ENCODE results near the gene TDRD10. TPM values are rescaled to one million over a fixed set of nuclear protein-coding genes. Genes with fewer than 3 reads are reported as not detected.
A peak's percentile ranks its signal among the peaks of the same experiment; 100 is the strongest.

The TDRD10 gene
- total and polyA plus RNA-seq, 2 experiments from 2014 or later: 0.29 TPM; not detected in 1

DNA sequence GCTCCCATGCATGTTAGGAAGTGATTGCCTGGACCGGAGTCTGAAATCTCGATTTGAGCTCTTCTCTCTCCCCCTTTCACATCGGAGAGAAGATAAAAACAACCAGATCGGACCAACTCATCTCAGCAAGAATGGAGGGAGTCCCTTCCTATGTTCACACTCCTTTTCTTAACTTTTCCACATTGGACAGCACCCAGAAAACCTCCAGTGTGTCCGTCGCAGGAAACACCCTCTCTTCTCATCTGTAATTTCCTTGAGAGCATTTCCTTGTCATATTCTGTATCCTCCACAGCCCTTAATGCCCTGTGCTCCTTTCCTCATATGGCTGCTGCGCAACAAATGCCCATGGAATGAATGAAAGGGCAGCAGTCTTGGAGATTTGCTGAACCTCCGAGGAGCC is 1.5 kb upstream of the TDRD10 start:
- no peak for ATAC-seq
- Mint-ChIP-seq H3K36me3 (ENCODE audit: low read depth) (no peaks in the 10 kb centered on the region), H3K27ac (no peak overlapping the region), H3K27me3 (ENCODE audit: insufficient read depth, low read depth, poor library complexity) (peaks cover 57% of the 10 kb centered on the region), H3K4me3 (peak overlapping the region; percentile 18; the same call in 1 of the 3 replicates), H3K9me3 (peaks cover 14% of the 10 kb centered on the region; the same call in 2 of the 3 replicates), H3K4me1 (peaks cover 14% of the 10 kb centered on the region)
- Histone ChIP-seq H3K4me1 (ENCODE audit: insufficient read depth) (no peaks in the 10 kb centered on the region), H4K20me1 (replicated peaks; ENCODE audit: insufficient read depth) (no peaks in the 10 kb centered on the region), H3K79me2 (replicated peaks; ENCODE audit: insufficient read depth) (no peaks in the 10 kb centered on the region), H3K4me3 (no peak overlapping the region), H3F3A (replicated peaks; ENCODE audit: low read depth) (no peaks in the 10 kb centered on the region), H3K9me2 (ENCODE audit: insufficient read depth) (no peaks in the 10 kb centered on the region; the same call in 1 of the 2 replicates), H3K4me2 (peak overlapping the region; percentile 84; the same call in 1 of the 2 replicates), H3K27me3 (ENCODE audit: insufficient read depth) (peaks cover 79% of the 10 kb centered on the region), H3K27ac (ENCODE audit: low read depth) (no peak overlapping the region), H2AFZ (no peak overlapping the region), H3K36me3 (ENCODE audit: insufficient read depth) (0 out of 2 replicates have a peak, but pooled peaks cover 3% of the 10 kb centered on the region)
- peak; percentile 34 for TF ChIP-seq EZH2 (IDR thresholded peaks at IDR 0.05; ENCODE audit: low read depth, unreplicated experiment)
- TF ChIP-seq ZNF331 (CRISPR knock-in tag; IDR thresholded peaks at IDR 0.05; ENCODE audit: low read depth): no peak
- no peak for DNase-seq (ENCODE audit: low spot score)

DNA sequence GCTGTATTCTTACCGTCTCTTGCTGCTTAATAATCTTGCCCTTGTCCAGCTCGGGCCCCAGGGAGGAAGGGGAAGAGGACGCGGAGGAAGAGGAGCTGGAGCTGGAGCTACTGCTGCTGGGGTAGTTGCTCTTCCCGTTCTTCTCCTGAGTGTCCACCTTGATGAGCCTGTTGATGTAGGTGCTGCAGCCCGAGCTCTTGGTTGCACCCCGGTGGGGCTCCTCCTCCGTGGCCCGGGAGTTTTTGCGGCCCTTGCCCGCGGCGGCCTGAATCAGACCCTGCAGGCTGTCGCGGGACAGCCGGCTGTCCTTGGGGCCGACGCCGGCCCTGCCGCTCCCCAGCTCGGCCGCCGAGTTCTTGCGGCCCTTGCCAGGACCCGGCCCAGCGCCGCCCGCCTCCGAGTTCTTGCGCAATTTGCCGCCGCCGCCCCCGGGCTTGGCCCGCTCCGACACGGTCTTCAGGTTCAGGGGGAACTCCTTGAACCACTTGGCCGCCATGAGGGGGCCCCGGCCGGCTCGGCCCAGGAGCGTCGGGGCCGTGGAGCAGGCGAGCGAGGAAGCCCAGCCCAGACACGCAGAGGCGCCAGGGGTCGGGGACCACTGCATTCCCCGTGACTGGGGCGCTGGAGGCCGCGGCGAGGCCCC is 475 bp upstream of the TDRD10 start:
- peaks cover 59% of the 10 kb centered on the region for H3K27me3 Mint-ChIP-seq (ENCODE audit: insufficient read depth, low read depth, poor library complexity)
- Histone ChIP-seq H3K36me3 (ENCODE audit: insufficient read depth) (no peaks in the 10 kb centered on the region), H2AFZ (peak overlapping the region; percentile 98), H3K27me3 (ENCODE audit: insufficient read depth) (peaks cover 83% of the 10 kb centered on the region), H3K4me2 (peak overlapping the region; percentile 84), H3K9me2 (ENCODE audit: insufficient read depth) (no peaks in the 10 kb centered on the region; the same call in 1 of the 2 replicates), H4K20me1 (replicated peaks; ENCODE audit: insufficient read depth) (no peaks in the 10 kb centered on the region), H3K79me2 (replicated peaks; ENCODE audit: insufficient read depth) (no peaks in the 10 kb centered on the region), H3F3A (replicated peaks; ENCODE audit: low read depth) (no peaks in the 10 kb centered on the region), H3K4me1 (ENCODE audit: insufficient read depth) (no peaks in the 10 kb centered on the region), H3K27ac (ENCODE audit: low read depth) (no peak overlapping the region), H3K4me3 (peak overlapping the region; percentile 62)
- ATAC-seq (peak; percentile 53), DNase-seq (ENCODE audit: low spot score) (peak; percentile 68)
- peaks cover 19% of the 10 kb centered on the region; the same call in 2 of the 3 replicates for H3K9me3 Mint-ChIP-seq
- peaks cover 14% of the 10 kb centered on the region for H3K4me1 Mint-ChIP-seq
- no peaks in the 10 kb centered on the region for H3K36me3 Mint-ChIP-seq (ENCODE audit: low read depth)
- peak overlapping the region; percentile 70 for H3K4me3 Mint-ChIP-seq
- no peak overlapping the region for H3K27ac Mint-ChIP-seq
- TF ChIP-seq EZH2 (IDR thresholded peaks at IDR 0.05; ENCODE audit: low read depth, unreplicated experiment): peak; percentile 86
- TF ChIP-seq, protein P1, sequence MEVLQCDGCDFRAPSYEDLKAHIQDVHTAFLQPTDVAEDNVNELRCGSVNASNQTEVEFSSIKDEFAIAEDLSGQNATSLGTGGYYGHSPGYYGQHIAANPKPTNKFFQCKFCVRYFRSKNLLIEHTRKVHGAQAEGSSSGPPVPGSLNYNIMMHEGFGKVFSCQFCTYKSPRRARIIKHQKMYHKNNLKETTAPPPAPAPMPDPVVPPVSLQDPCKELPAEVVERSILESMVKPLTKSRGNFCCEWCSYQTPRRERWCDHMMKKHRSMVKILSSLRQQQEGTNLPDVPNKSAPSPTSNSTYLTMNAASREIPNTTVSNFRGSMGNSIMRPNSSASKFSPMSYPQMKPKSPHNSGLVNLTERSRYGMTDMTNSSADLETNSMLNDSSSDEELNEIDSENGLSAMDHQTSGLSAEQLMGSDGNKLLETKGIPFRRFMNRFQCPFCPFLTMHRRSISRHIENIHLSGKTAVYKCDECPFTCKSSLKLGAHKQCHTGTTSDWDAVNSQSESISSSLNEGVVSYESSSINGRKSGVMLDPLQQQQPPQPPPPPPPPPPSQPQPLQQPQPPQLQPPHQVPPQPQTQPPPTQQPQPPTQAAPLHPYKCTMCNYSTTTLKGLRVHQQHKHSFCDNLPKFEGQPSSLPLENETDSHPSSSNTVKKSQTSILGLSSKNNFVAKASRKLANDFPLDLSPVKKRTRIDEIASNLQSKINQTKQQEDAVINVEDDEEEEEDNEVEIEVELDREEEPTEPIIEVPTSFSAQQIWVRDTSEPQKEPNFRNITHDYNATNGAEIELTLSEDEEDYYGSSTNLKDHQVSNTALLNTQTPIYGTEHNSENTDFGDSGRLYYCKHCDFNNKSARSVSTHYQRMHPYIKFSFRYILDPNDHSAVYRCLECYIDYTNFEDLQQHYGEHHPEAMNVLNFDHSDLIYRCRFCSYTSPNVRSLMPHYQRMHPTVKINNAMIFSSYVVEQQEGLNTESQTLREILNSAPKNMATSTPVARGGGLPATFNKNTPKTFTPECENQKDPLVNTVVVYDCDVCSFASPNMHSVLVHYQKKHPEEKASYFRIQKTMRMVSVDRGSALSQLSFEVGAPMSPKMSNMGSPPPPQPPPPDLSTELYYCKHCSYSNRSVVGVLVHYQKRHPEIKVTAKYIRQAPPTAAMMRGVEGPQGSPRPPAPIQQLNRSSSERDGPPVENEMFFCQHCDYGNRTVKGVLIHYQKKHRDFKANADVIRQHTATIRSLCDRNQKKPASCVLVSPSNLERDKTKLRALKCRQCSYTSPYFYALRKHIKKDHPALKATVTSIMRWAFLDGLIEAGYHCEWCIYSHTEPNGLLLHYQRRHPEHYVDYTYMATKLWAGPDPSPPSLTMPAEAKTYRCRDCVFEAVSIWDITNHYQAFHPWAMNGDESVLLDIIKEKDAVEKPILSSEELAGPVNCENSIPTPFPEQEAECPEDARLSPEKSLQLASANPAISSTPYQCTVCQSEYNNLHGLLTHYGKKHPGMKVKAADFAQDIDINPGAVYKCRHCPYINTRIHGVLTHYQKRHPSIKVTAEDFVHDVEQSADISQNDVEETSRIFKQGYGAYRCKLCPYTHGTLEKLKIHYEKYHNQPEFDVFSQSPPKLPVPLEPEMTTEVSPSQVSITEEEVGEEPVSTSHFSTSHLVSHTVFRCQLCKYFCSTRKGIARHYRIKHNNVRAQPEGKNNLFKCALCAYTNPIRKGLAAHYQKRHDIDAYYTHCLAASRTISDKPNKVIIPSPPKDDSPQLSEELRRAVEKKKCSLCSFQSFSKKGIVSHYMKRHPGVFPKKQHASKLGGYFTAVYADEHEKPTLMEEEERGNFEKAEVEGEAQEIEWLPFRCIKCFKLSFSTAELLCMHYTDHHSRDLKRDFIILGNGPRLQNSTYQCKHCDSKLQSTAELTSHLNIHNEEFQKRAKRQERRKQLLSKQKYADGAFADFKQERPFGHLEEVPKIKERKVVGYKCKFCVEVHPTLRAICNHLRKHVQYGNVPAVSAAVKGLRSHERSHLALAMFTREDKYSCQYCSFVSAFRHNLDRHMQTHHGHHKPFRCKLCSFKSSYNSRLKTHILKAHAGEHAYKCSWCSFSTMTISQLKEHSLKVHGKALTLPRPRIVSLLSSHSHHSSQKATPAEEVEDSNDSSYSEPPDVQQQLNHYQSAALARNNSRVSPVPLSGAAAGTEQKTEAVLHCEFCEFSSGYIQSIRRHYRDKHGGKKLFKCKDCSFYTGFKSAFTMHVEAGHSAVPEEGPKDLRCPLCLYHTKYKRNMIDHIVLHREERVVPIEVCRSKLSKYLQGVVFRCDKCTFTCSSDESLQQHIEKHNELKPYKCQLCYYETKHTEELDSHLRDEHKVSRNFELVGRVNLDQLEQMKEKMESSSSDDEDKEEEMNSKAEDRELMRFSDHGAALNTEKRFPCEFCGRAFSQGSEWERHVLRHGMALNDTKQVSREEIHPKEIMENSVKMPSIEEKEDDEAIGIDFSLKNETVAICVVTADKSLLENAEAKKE (CRISPR knock-in tag; IDR thresholded peaks at IDR 0.05): no peak
- TF ChIP-seq, protein P2, sequence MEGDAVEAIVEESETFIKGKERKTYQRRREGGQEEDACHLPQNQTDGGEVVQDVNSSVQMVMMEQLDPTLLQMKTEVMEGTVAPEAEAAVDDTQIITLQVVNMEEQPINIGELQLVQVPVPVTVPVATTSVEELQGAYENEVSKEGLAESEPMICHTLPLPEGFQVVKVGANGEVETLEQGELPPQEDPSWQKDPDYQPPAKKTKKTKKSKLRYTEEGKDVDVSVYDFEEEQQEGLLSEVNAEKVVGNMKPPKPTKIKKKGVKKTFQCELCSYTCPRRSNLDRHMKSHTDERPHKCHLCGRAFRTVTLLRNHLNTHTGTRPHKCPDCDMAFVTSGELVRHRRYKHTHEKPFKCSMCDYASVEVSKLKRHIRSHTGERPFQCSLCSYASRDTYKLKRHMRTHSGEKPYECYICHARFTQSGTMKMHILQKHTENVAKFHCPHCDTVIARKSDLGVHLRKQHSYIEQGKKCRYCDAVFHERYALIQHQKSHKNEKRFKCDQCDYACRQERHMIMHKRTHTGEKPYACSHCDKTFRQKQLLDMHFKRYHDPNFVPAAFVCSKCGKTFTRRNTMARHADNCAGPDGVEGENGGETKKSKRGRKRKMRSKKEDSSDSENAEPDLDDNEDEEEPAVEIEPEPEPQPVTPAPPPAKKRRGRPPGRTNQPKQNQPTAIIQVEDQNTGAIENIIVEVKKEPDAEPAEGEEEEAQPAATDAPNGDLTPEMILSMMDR (conservative IDR thresholded peaks at IDR 0.05; ENCODE audit: low read depth in 2 of 2): no peak
- TF ChIP-seq, protein P3, sequence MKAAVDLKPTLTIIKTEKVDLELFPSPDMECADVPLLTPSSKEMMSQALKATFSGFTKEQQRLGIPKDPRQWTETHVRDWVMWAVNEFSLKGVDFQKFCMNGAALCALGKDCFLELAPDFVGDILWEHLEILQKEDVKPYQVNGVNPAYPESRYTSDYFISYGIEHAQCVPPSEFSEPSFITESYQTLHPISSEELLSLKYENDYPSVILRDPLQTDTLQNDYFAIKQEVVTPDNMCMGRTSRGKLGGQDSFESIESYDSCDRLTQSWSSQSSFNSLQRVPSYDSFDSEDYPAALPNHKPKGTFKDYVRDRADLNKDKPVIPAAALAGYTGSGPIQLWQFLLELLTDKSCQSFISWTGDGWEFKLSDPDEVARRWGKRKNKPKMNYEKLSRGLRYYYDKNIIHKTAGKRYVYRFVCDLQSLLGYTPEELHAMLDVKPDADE (IDR thresholded peaks at IDR 0.05): no peak
- no peak for TF ChIP-seq ZNF114 (CRISPR knock-in tag; IDR thresholded peaks at IDR 0.05)
- TF ChIP-seq CREB1 (CRISPR knock-in tag; IDR thresholded peaks at IDR 0.05; ENCODE audit: low read depth): no peak

Data from GM23338 (cell line).